PC-3 (cell line): ENCODE results near the gene MATN1. TPM values are rescaled to one million over a fixed set of nuclear protein-coding genes. Genes with fewer than 3 reads are reported as not detected.
"Not testable (repeated sequence)": the region's sequence is repeated elsewhere in the genome, so short reads cannot be mapped to it uniquely, and the experiment has no call there.

Experiments
- ATAC-seq: fragments of 200-7000 bp; cut with Tn5 transposase; 2 replicates; pipeline ENCODE4 v1.9.1; 2020; ENCODE audit warnings: mild to moderate bottlenecking, moderate library complexity
- BruUV-seq: library from RNA; stranded (reverse); fragments of 400-500 nt; replicated peaks from 2 replicates; lab custom pipeline; 2021; lab: Mats Ljungman, UMichigan
- CTCF ChIA-PET: fragments of 300-600 bp; sonication (Branson Sonifier 250); formaldehyde crosslinking; loops from one replicate; lab custom pipeline; 2022; ENCODE audit warnings: antibody characterized with exemption; lab: Charles Lee
- POLR2A ChIA-PET: fragments of 300-600 bp; sonication (Branson Sonifier 250); formaldehyde crosslinking; loops from one replicate; lab custom pipeline; 2022; ENCODE audit warnings: antibody characterized with exemption; ENCODE audit not compliant: unreplicated experiment; lab: Charles Lee
- DNase-seq: peaks from one replicate; pipeline ENCODE4 v3.0.0-alpha.2; 2015
- H2AFZ ChIP-seq: fragments of 300-600 bp; sonication (generic); 2 replicates; pipeline ENCODE4 v1.6.0; 2016; ENCODE audit warnings: antibody characterized with exemption, low read length
- H3F3A ChIP-seq: fragments of 300-600 bp; sonication (generic); one replicate; pipeline ENCODE4 v1.6.0; 2017; ENCODE audit warnings: antibody characterized with exemption, low read length, control low read depth, mild to moderate bottlenecking; ENCODE audit not compliant: unreplicated experiment
- H3K27ac ChIP-seq: fragments of 300-600 bp; sonication (generic); 2 replicates; pipeline ENCODE4 v1.5.1; 2016; ENCODE audit warnings: mild to moderate bottlenecking, low read length
- H3K27me3 ChIP-seq: fragments of 300-600 bp; sonication (generic); 2 replicates; pipeline ENCODE4 v1.6.1; 2016; ENCODE audit warnings: low read length, mixed read lengths
- H3K36me3 ChIP-seq: fragments of 300-600 bp; sonication (generic); 2 replicates; pipeline ENCODE4 v1.6.1; 2016; ENCODE audit warnings: low read depth, mixed run types, low read length, mixed read lengths
- H3K4me1 ChIP-seq: fragments of 300-600 bp; sonication (generic); 2 replicates; pipeline ENCODE4 v1.5.1; 2016; ENCODE audit warnings: low read length; ENCODE audit not compliant: insufficient read depth
- H3K4me2 ChIP-seq: fragments of 300-600 bp; sonication (generic); 2 replicates; pipeline ENCODE4 v1.6.0; 2016; ENCODE audit warnings: low read length
- H3K4me3 ChIP-seq: fragments of 300-600 bp; sonication (generic); 2 replicates; pipeline ENCODE4 v1.5.1; 2016; ENCODE audit warnings: mild to moderate bottlenecking, low read length, mixed read lengths
- H3K79me2 ChIP-seq: fragments of 300-600 bp; sonication (generic); 2 replicates; pipeline ENCODE4 v1.6.1; 2017; ENCODE audit warnings: low read length, mixed read lengths
- H3K9ac ChIP-seq: fragments of 300-600 bp; sonication (generic); 2 replicates; pipeline ENCODE4 v1.6.0; 2016; ENCODE audit warnings: mild to moderate bottlenecking, low read length
- H3K9me2 ChIP-seq: fragments of 300-600 bp; sonication (generic); replicated peaks from 2 replicates; pipeline ENCODE4 v1.6.1; 2016; ENCODE audit warnings: mixed run types, low read length, mixed read lengths
- H3K9me3 ChIP-seq: fragments of 300-600 bp; sonication (generic); 2 replicates; pipeline ENCODE4 v1.6.1; 2016; ENCODE audit warnings: low read length, mixed read lengths
- H4K20me1 ChIP-seq: fragments of 300-600 bp; sonication (generic); 2 replicates; pipeline ENCODE4 v1.6.1; 2016; ENCODE audit warnings: low read length, mixed read lengths
- EZH2 ChIP-seq: fragments of 300-600 bp; sonication (generic); IDR thresholded peaks from one replicate; pipeline ENCODE4 v1.6.1; 2017; ENCODE audit warnings: antibody characterized with exemption, mild to moderate bottlenecking, low read length; ENCODE audit not compliant: unreplicated experiment
- EZH2phosphoT487 ChIP-seq: fragments of 300-600 bp; sonication (generic); IDR thresholded peaks from 2 replicates; pipeline ENCODE4 v1.6.1; 2018; ENCODE audit warnings: mild to moderate bottlenecking, antibody characterized with exemption, low read length, borderline replicate concordance
- intact Hi-C: fragments of 100-400 bp; cut with micrococcal nuclease; formaldehyde crosslinking; loops from 2 replicates; pipeline ENCODE4 v1.9.0; 2023
- total RNA-seq: library from RNA; depleted of rRNA; stranded (reverse); fragments of >200 nt; gene quantifications from 2 replicates; pipeline ENCODE4 v1.2.3, GENCODE V29; 2014
- TF ChIP-seq, protein P1 (sequence below): fragments of 300-600 bp; sonication (generic); conservative IDR thresholded peaks from 2 replicates; pipeline ENCODE4 v1.5.1; 2017; ENCODE audit warnings: antibody characterized with exemption, low read depth, mild to moderate bottlenecking, low read length

Gene MATN1
- total RNA-seq, 1 experiment from 2014 or later: not detected

GRCh38 chr1:30768830-30769718 is 45.7 kb upstream of the MATN1 start:
- CTCF ChIA-PET: no interaction called here
- no peak for TF ChIP-seq EZH2
- TF ChIP-seq EZH2phosphoT487: no peak
- TF ChIP-seq, protein P1, sequence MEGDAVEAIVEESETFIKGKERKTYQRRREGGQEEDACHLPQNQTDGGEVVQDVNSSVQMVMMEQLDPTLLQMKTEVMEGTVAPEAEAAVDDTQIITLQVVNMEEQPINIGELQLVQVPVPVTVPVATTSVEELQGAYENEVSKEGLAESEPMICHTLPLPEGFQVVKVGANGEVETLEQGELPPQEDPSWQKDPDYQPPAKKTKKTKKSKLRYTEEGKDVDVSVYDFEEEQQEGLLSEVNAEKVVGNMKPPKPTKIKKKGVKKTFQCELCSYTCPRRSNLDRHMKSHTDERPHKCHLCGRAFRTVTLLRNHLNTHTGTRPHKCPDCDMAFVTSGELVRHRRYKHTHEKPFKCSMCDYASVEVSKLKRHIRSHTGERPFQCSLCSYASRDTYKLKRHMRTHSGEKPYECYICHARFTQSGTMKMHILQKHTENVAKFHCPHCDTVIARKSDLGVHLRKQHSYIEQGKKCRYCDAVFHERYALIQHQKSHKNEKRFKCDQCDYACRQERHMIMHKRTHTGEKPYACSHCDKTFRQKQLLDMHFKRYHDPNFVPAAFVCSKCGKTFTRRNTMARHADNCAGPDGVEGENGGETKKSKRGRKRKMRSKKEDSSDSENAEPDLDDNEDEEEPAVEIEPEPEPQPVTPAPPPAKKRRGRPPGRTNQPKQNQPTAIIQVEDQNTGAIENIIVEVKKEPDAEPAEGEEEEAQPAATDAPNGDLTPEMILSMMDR: no peak
- H2AFZ ChIP-seq: no peak overlapping the region

DNA sequence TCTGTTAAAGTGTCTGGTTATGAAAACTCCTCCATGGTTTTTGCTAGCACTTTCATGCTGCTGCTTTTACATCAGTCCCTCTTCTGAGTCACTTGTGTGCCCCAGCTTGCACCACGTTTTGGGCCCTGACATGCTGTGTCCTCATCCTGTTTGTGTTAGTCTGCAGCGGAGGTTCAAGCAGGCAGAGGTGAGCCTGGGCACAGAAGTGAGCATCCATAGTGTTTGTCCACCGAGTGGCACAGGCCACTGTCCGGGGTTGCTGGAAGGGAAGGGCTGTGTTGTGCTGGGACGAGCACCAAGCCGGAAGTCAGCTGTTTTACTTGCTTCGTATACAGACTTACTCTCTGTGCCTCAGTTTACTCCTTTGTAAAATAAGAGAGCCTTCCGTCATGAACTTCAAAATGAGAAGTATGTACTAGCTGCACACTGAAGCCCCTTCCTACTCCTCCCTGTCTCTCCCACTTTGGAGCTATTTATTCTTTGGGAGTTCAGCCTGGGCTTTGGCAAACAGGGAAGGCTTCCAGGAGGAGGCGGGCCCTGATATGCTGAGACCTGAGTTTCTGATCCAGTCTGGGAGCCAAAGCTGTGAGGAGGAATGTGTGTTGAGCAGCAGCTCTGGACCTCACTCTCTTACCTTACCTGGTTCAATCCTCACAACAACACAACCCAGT is 44.9 kb upstream of the MATN1 start:
- ChIA-PET POLR2A (no interaction called here), CTCF (no interaction called here)
- Histone ChIP-seq H3K9ac (no peak overlapping the region), H3K4me1 (no peaks in the 10 kb centered on the region), H3K4me3 (no peak overlapping the region), H3F3A (no peaks in the 10 kb centered on the region), H3K9me2 (no peaks in the 10 kb centered on the region), H3K4me2 (no peak overlapping the region), H3K36me3 (no peaks in the 10 kb centered on the region), H4K20me1 (no peaks in the 10 kb centered on the region), H3K79me2 (no peaks in the 10 kb centered on the region), H3K27ac (no peak overlapping the region), H3K27me3 (peaks cover 8% of the 10 kb centered on the region; the same call in 1 of the 2 replicates), H2AFZ (no peak overlapping the region), H3K9me3 (no peaks in the 10 kb centered on the region)
- DNase-seq: no peak
- TF ChIP-seq EZH2phosphoT487: no peak
- TF ChIP-seq, protein P1: no peak
- TF ChIP-seq EZH2: no peak
- ATAC-seq: no peak
- intact Hi-C loops: no loop called here
- no TSS peak for BruUV-seq

More at GRCh38 chr1:30768830-30769718, 45.7 kb upstream of the MATN1 start:
- intact Hi-C loops: no loop called here
- peaks cover 12% of the 10 kb centered on the region; the same call in 1 of the 2 replicates for H3K27me3 ChIP-seq
- H3K4me1 ChIP-seq: no peaks in the 10 kb centered on the region
- no peak overlapping the region for H3K9ac ChIP-seq
- H3F3A ChIP-seq: no peaks in the 10 kb centered on the region
- H3K9me2 ChIP-seq: no peaks in the 10 kb centered on the region
- H3K79me2 ChIP-seq: no peaks in the 10 kb centered on the region
- H3K36me3 ChIP-seq: no peaks in the 10 kb centered on the region
- ATAC-seq (no peak), DNase-seq (no peak)
- H3K4me3 ChIP-seq: no peak overlapping the region
- H4K20me1 ChIP-seq: no peaks in the 10 kb centered on the region
- H3K4me2 ChIP-seq: no peak overlapping the region
- POLR2A ChIA-PET: interaction anchor here (0.5 kb wide), 1 partner anchor 1383 kb away, joined by 3 read pairs; no protein-coding TSS in a partner anchor
- H3K9me3 ChIP-seq: no peaks in the 10 kb centered on the region
- no peak overlapping the region for H3K27ac ChIP-seq
- BruUV-seq: no TSS peak

DNA sequence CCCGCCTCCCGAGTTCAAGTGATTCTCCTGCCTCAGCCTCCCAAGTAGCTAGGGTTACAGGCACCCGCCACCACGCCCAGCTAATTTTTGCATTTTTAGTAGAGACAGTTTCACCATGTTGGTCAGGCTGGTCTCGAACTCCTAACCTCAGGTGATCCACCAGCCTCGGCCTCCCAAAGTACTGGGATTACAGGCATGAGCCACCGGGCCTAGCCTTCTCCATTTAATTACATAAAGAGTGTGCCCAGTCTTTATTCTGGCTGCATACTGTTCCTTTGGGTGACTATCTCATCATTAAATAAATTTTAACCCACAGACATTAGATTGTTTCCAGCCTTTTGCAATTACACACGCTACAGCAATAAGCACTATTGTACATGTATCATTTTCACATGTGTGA is 43.6 kb upstream of the MATN1 start:
- POLR2A ChIA-PET, H2AFZ ChIP-seq, H3K4me1 ChIP-seq, H3K27me3 ChIP-seq, H3K4me3 ChIP-seq, BruUV-seq, H3K27ac ChIP-seq, H3K9me3 ChIP-seq, CTCF ChIA-PET, ATAC-seq, H3F3A ChIP-seq, H4K20me1 ChIP-seq, DNase-seq, H3K36me3 ChIP-seq, H3K4me2 ChIP-seq, intact Hi-C loops, H3K79me2 ChIP-seq, H3K9ac ChIP-seq, H3K9me2 ChIP-seq: not testable (repeated sequence)
